BJ (cell line): ENCODE measurements around the gene TIGD3. TPM values are rescaled to one million over a fixed set of nuclear protein-coding genes. Genes with fewer than 3 reads are reported as not detected.

Experiments used
- CTCF ChIA-PET: fragments of 350-600 bp; formaldehyde crosslinking; extraction: SDS; loops from one replicate; lab custom pipeline; 2021; ENCODE audit warnings: antibody characterized with exemption, inconsistent platforms; lab: Yijun Ruan, JAX
- POLR2A ChIA-PET: fragments of 300-600 bp; sonication (Branson Sonifier 250); formaldehyde crosslinking; extraction: SDS; loops from one replicate; lab custom pipeline; 2021; ENCODE audit warnings: antibody characterized with exemption; lab: Charles Lee
- DNase-seq: peaks from one replicate; pipeline ENCODE4 v3.0.0-alpha.2; 2011; ENCODE audit warnings: low read depth
- H3K27me3 ChIP-seq: 2 replicates; pipeline ENCODE4 v1.6.0; 2011; ENCODE audit warnings: low read length; ENCODE audit not compliant: control insufficient read depth, insufficient read depth
- H3K36me3 ChIP-seq: 2 replicates; pipeline ENCODE4 v1.5.1; 2011; ENCODE audit warnings: low read length; ENCODE audit not compliant: control insufficient read depth, insufficient read depth
- H3K4me3 ChIP-seq: 2 replicates; pipeline ENCODE4 v1.5.1; 2011; ENCODE audit warnings: low read depth, mild to moderate bottlenecking, control low read depth, low read length
- polyA plus RNA-seq: library from polyadenylated mRNA; depleted of rRNA; stranded (reverse); fragments of >200 nt; gene quantifications from 2 replicates; pipeline ENCODE4 v1.2.3, GENCODE V29; 2011
- TF ChIP-seq, protein P1 (sequence below): IDR thresholded peaks from 2 replicates; pipeline ENCODE4 v1.5.1; 2011; ENCODE audit warnings: low read depth, mild to moderate bottlenecking, control low read depth, inconsistent platforms, low read length, moderate library complexity; ENCODE audit not compliant: insufficient read depth

The TIGD3 gene
- polyA plus RNA-seq, 1 experiment: 0.06 TPM

DNA sequence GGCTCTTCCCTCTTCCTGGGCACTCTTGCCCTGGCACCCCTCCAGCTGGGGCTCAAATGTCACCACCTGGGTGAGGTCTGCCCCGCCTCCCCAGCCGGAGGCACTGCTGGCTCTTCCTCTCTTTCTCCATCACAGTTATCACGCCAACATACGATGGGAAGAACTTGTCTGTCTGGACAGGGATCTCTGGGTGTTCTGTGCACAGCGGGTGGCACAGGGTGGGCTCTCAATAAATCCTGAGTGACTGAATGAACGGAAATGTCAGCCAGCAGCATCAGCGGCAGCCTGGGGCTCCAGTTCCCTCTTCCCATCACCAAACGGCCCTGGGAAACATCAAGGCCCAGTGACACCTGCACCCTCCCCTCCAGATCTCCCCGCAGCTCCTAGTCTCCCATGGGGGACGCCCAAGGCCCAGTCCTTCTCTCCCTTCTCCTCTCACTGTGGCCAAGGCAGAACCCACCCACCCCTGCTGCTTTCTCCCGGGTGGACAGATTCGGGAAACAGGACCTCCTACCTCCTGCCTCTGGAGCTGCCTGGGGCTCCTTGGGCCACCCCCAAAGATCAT lies 28.3 kb downstream of the TIGD3 start:
- H3K4me3 ChIP-seq: peak overlapping the region; percentile 19
- DNase-seq: no peak
- CTCF ChIA-PET: interaction anchor here (0.6 to 2.6 kb wide), 5 partner anchors 9 to 120 kb away, joined by 3 to 14 read pairs (median 3); no protein-coding TSS in a partner anchor
- POLR2A ChIA-PET: interaction anchor here (1.0 kb wide), 1 partner anchor 123 kb away, joined by 3 read pairs; no protein-coding TSS in a partner anchor
- TF ChIP-seq, protein P1, sequence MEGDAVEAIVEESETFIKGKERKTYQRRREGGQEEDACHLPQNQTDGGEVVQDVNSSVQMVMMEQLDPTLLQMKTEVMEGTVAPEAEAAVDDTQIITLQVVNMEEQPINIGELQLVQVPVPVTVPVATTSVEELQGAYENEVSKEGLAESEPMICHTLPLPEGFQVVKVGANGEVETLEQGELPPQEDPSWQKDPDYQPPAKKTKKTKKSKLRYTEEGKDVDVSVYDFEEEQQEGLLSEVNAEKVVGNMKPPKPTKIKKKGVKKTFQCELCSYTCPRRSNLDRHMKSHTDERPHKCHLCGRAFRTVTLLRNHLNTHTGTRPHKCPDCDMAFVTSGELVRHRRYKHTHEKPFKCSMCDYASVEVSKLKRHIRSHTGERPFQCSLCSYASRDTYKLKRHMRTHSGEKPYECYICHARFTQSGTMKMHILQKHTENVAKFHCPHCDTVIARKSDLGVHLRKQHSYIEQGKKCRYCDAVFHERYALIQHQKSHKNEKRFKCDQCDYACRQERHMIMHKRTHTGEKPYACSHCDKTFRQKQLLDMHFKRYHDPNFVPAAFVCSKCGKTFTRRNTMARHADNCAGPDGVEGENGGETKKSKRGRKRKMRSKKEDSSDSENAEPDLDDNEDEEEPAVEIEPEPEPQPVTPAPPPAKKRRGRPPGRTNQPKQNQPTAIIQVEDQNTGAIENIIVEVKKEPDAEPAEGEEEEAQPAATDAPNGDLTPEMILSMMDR: no peak
- no peaks in the 10 kb centered on the region for H3K27me3 ChIP-seq
- no peaks in the 10 kb centered on the region for H3K36me3 ChIP-seq

- Histone ChIP-seq H3K27me3 (no peaks in the 10 kb centered on the region), H3K4me3 (no peak overlapping the region), H3K36me3 (0 out of 2 replicates have a peak, but pooled peaks cover 1% of the 10 kb centered on the region)
- no peak for DNase-seq
- TF ChIP-seq, protein P1: no peak
- CTCF ChIA-PET: interaction anchor here (1.6 to 2.6 kb wide), 2 partner anchors 13 to 125 kb away, joined by 5 to 14 read pairs; no protein-coding TSS in a partner anchor
- POLR2A ChIA-PET: no interaction called here
Measured at GRCh38 chr11:65383778-65384177, 29.2 kb downstream of the TIGD3 start.

- Histone ChIP-seq H3K4me3 (no peak overlapping the region), H3K36me3 (peaks cover 2% of the 10 kb centered on the region; the same call in 1 of the 2 replicates), H3K27me3 (no peaks in the 10 kb centered on the region)
- CTCF ChIA-PET: interaction anchor here (1.2 to 1.6 kb wide), 2 partner anchors 33 to 125 kb away, joined by 4 to 5 read pairs; no protein-coding TSS in a partner anchor
- no peak for DNase-seq
- TF ChIP-seq, protein P1: no peak
- POLR2A ChIA-PET: interaction anchor here (1.1 kb wide), 1 partner anchor 35 kb away, joined by 6 read pairs; no protein-coding TSS in a partner anchor
Measured at GRCh38 chr11:65384301-65384889, 29.8 kb downstream of the TIGD3 start.

DNA sequence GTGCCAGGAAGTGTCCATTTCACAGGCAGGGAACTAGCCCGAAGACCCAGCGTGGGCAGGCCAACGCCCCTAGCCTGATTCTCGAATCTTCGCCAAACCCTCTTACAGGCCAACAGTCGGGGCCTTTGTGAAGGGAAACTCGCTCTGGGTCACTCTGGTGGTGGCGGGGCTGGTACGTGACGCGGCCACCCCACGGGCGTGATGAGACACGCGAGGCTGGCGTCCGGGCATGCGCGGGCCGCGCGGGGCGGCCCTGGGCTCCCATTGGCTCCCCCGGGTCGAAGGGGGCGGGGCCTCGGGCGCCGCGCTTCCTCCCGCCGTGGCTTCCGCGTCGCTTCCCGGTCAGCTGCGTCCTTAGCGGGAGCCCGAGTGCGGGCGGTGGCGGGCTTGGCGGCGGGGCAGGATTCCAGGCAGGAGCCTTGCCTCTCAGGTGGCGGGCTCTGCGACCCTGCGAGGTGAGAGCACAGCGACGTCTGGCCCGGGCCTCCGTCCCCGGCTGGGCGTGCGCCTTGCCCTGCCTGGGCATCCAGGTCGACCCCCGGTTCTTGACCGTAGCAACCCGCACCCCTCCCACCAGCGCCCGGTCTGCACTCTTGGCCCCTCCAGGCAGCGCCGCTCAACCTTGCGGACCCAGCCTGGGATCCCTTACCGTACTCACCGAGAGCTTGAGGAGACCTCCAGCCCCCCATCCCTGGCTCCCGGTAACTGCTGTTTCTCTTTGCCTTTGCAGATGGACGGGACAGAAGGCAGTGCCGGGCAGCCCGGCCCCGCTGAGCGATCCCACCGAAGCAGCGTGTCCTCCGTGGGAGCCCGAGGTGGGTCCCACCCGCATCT lies 32.0 kb downstream of the TIGD3 start, which contains the start of gene FRMD8:
FRMD8 (plus strand) TSS at position 331 of the 834 bp plus-strand sequence; CDS start at position 731, 400 bp downstream.
- TF ChIP-seq, protein P1: no peak
- ChIA-PET POLR2A (no interaction called here), CTCF (interaction anchor here (1.0 to 3.4 kb wide), 6 partner anchors 8 to 319 kb away, joined by 3 to 29 read pairs (median 3); no protein-coding TSS in a partner anchor)
- DNase-seq: no peak
- Histone ChIP-seq H3K4me3 (peak within 1 kb of the TSS; percentile 92), H3K36me3 (peaks cover 5% of the 10 kb centered on the region; the same call in 1 of the 2 replicates), H3K27me3 (no peaks in the 10 kb centered on the region)
